HL-60 (cell line): ENCODE measurements around the gene SERPINA5.
"Not testable (repeated sequence)": the region's sequence is repeated elsewhere in the genome, so short reads cannot be mapped to it uniquely, and the experiment has no call there.

Experiments used
- DNase-seq, 2 experiments: peaks; one replicate each; pipeline ENCODE4 v3.0.0-alpha.2; 2010 to 2020; ENCODE audit warnings: low read depth in 1 of 2, low spot score in 1 of 2
- H3K27ac ChIP-seq: fragments of 250-450 bp; sonication (Bioruptor Pico); replicated peaks from 2 replicates; pipeline ENCODE4 v1.5.1; 2020; ENCODE audit warnings: mild to moderate bottlenecking, moderate library complexity
- H3K27me3 ChIP-seq: fragments of 250-450 bp; sonication (Bioruptor Pico); 2 replicates; pipeline ENCODE4 v1.5.1; 2021; ENCODE audit warnings: mild to moderate bottlenecking, moderate library complexity; ENCODE audit not compliant: insufficient read depth, poor library complexity, severe bottlenecking
- H3K4me3 ChIP-seq: replicated peaks from 2 replicates; pipeline ENCODE4 v1.5.1; 2011; ENCODE audit warnings: mild to moderate bottlenecking, control low read depth, low read length; ENCODE audit not compliant: insufficient read depth
- CTCF ChIP-seq: IDR thresholded peaks from one replicate; pipeline ENCODE4 v1.5.1; 2011; ENCODE audit warnings: low read length, control low read depth, inconsistent platforms; ENCODE audit not compliant: insufficient read depth
- GABPA ChIP-seq: IDR thresholded peaks from 2 replicates; pipeline ENCODE4 v1.6.1; 2012; ENCODE audit warnings: low read depth
- POLR2AphosphoS5 ChIP-seq: IDR thresholded peaks from 2 replicates; pipeline ENCODE4 v1.6.1; 2012; ENCODE audit warnings: low read depth
- REST ChIP-seq: IDR thresholded peaks from 2 replicates; pipeline ENCODE4 v1.6.1; 2012; ENCODE audit warnings: low read depth; ENCODE audit not compliant: insufficient replicate concordance
- SPI1 ChIP-seq: IDR thresholded peaks from 2 replicates; pipeline ENCODE4 v1.6.1; 2012; ENCODE audit warnings: low read depth, mild to moderate bottlenecking, borderline replicate concordance

SERPINA5 gene

GRCh38 chr14:94574336-94574735 lies 6.9 kb upstream of the SERPINA5 start:
- TF ChIP-seq CTCF (no peak), GABPA (no peak), REST (no peak), POLR2AphosphoS5 (no peak), SPI1 (no peak)
- no peak for DNase-seq
- no peaks in the 10 kb centered on the region for H3K27me3 ChIP-seq
- no peak overlapping the region for H3K4me3 ChIP-seq
- no peak overlapping the region for H3K27ac ChIP-seq

GRCh38 chr14:94575730-94576585 lies 5.3 kb upstream of the SERPINA5 start:
- no peak overlapping the region for H3K4me3 ChIP-seq
- H3K27me3 ChIP-seq: no peaks in the 10 kb centered on the region
- no peak for DNase-seq
- no peak overlapping the region for H3K27ac ChIP-seq
- no peak for TF ChIP-seq POLR2AphosphoS5
- TF ChIP-seq GABPA: no peak
- no peak for TF ChIP-seq REST
- TF ChIP-seq SPI1: no peak
- no peak for TF ChIP-seq CTCF

GRCh38 chr14:94577472-94577871 lies 3.8 kb upstream of the SERPINA5 start:
- not testable (repeated sequence) for H3K27ac ChIP-seq, H3K4me3 ChIP-seq, DNase-seq, H3K27me3 ChIP-seq

GRCh38 chr14:94578712-94579111 lies 2.5 kb upstream of the SERPINA5 start:
- no peak for TF ChIP-seq POLR2AphosphoS5
- no peak for TF ChIP-seq SPI1
- no peak for TF ChIP-seq CTCF
- no peak for TF ChIP-seq REST
- no peak for TF ChIP-seq GABPA
- Histone ChIP-seq H3K27ac (no peak overlapping the region), H3K27me3 (no peaks in the 10 kb centered on the region), H3K4me3 (no peak overlapping the region)
- DNase-seq: no peak
